SK-N-SH treated with all-trans-retinoic acid at 6 μM for 48 hours (cell line): ENCODE results near the gene PDE9A.

Experiments used
- ATAC-seq: fragments of 200-7000 bp; cut with Tn5 transposase; 3 replicates; pipeline ENCODE4 v1.9.1; 2020; ENCODE audit warnings: mild to moderate bottlenecking, moderate library complexity
- ARNTL ChIP-seq: fragments of 450-650 bp; formaldehyde crosslinking; IDR thresholded peaks from 2 replicates; pipeline ENCODE4 v1.5.0; 2020; ENCODE audit warnings: low read depth, mild to moderate bottlenecking, moderate library complexity, borderline replicate concordance
- BACH2 ChIP-seq: fragments of 250-450 bp; sonication (Bioruptor Pico); IDR thresholded peaks from 2 replicates; pipeline ENCODE4 v1.9.0; 2021; ENCODE audit warnings: mild to moderate bottlenecking, borderline replicate concordance
- CREB5 ChIP-seq: fragments of 250-450 bp; sonication (Bioruptor Pico); IDR thresholded peaks from 2 replicates; pipeline ENCODE4 v1.5.1; 2020; ENCODE audit warnings: low read depth, mild to moderate bottlenecking, moderate library complexity
- CSDC2 ChIP-seq: fragments of 250-450 bp; sonication (Bioruptor Pico); IDR thresholded peaks from 2 replicates; pipeline ENCODE4 v1.5.0; 2020; ENCODE audit warnings: mild to moderate bottlenecking, moderate library complexity
- CSRNP3 ChIP-seq: fragments of 250-450 bp; sonication (Bioruptor Pico); IDR thresholded peaks from 2 replicates; pipeline ENCODE4 v1.5.1; 2021; ENCODE audit warnings: mild to moderate bottlenecking, moderate library complexity
- ESRRG ChIP-seq: fragments of 250-450 bp; sonication (Bioruptor Pico); IDR thresholded peaks from 2 replicates; pipeline ENCODE4 v1.6.1; 2021; ENCODE audit warnings: mild to moderate bottlenecking
- GLIS3 ChIP-seq: fragments of 250-450 bp; sonication (Bioruptor Pico); IDR thresholded peaks from 2 replicates; pipeline ENCODE4 v1.5.0; 2020; ENCODE audit warnings: mild to moderate bottlenecking, moderate library complexity
- ISL1 ChIP-seq: fragments of 250-450 bp; sonication (Bioruptor Pico); IDR thresholded peaks from 2 replicates; pipeline ENCODE4 v2.1.2; 2022; ENCODE audit warnings: mild to moderate bottlenecking, moderate library complexity
- OSR1 ChIP-seq: fragments of 250-450 bp; sonication (Bioruptor Pico); IDR thresholded peaks from 2 replicates; pipeline ENCODE4 v1.8.0; 2022; ENCODE audit warnings: moderate library complexity, mild to moderate bottlenecking, inconsistent platforms
- PATZ1 ChIP-seq: fragments of 250-450 bp; sonication (Bioruptor Pico); IDR thresholded peaks from 2 replicates; pipeline ENCODE4 v1.8.0; 2020; ENCODE audit warnings: mild to moderate bottlenecking, moderate library complexity, borderline replicate concordance
- POU6F1 ChIP-seq: fragments of 250-450 bp; sonication (Bioruptor Pico); IDR thresholded peaks from 2 replicates; pipeline ENCODE4 v1.8.0; 2021; ENCODE audit warnings: low read depth, mild to moderate bottlenecking, moderate library complexity, borderline replicate concordance
- PPARA ChIP-seq: fragments of 250-450 bp; sonication (Bioruptor Pico); IDR thresholded peaks from 2 replicates; pipeline ENCODE4 v1.5.0; 2020; ENCODE audit warnings: mild to moderate bottlenecking, borderline replicate concordance
- RARB ChIP-seq: fragments of 250-450 bp; sonication (Bioruptor Pico); IDR thresholded peaks from 2 replicates; pipeline ENCODE4 v1.8.0; 2021; ENCODE audit warnings: mild to moderate bottlenecking, moderate library complexity
- SNAI2 ChIP-seq: fragments of 250-450 bp; sonication (Bioruptor Pico); IDR thresholded peaks from 2 replicates; pipeline ENCODE4 v1.5.0; 2020; ENCODE audit warnings: mild to moderate bottlenecking, moderate library complexity
- TCF4 ChIP-seq: fragments of 250-450 bp; sonication (Bioruptor Pico); IDR thresholded peaks from 2 replicates; pipeline ENCODE4 v1.8.0; 2021; ENCODE audit warnings: mild to moderate bottlenecking, moderate library complexity, borderline replicate concordance
- TOX ChIP-seq: fragments of 250-450 bp; sonication (Bioruptor Pico); IDR thresholded peaks from 2 replicates; pipeline ENCODE4 v1.8.0; 2021; ENCODE audit warnings: mild to moderate bottlenecking, moderate library complexity, borderline replicate concordance
- TSHZ2 ChIP-seq: fragments of 250-450 bp; sonication (Bioruptor Pico); IDR thresholded peaks from 2 replicates; pipeline ENCODE4 v1.5.0; 2020; ENCODE audit warnings: mild to moderate bottlenecking, moderate library complexity
- ZC3H10 ChIP-seq: fragments of 250-450 bp; sonication (Bioruptor Pico); IDR thresholded peaks from 2 replicates; pipeline ENCODE4 v1.5.1; 2021; ENCODE audit warnings: mild to moderate bottlenecking, moderate library complexity
- ZFP3 ChIP-seq: fragments of 250-450 bp; sonication (Bioruptor Pico); IDR thresholded peaks from 2 replicates; pipeline ENCODE4 v1.5.0; 2020; ENCODE audit warnings: mild to moderate bottlenecking, moderate library complexity
- ZFP30 ChIP-seq: fragments of 450-650 bp; formaldehyde crosslinking; IDR thresholded peaks from 2 replicates; pipeline ENCODE4 v1.5.0; 2022; ENCODE audit warnings: mild to moderate bottlenecking, moderate library complexity
- ZNF565 ChIP-seq: fragments of 450-650 bp; formaldehyde crosslinking; conservative IDR thresholded peaks from 2 replicates; pipeline ENCODE4 v1.5.0; 2020; ENCODE audit warnings: low read depth, mild to moderate bottlenecking, moderate library complexity
- ZNF70 ChIP-seq: fragments of 450-650 bp; formaldehyde crosslinking; IDR thresholded peaks from 2 replicates; pipeline ENCODE4 v1.5.0; 2020; ENCODE audit warnings: mild to moderate bottlenecking, moderate library complexity

PDE9A gene

GRCh38 chr21:42707207-42707830, 53.9 kb downstream of the PDE9A start:
- TF ChIP-seq ISL1 (CRISPR knock-in tag) (no peak), ZNF70 (no peak), TOX (CRISPR knock-in tag) (no peak), CSRNP3 (CRISPR knock-in tag) (no peak), PATZ1 (CRISPR knock-in tag) (no peak), PPARA (CRISPR knock-in tag) (no peak), ESRRG (CRISPR knock-in tag) (no peak), ZNF565 (CRISPR knock-in tag) (no peak), ZC3H10 (CRISPR knock-in tag) (no peak), BACH2 (CRISPR knock-in tag) (no peak), RARB (no peak), TSHZ2 (CRISPR knock-in tag) (no peak), ZFP30 (CRISPR knock-in tag) (no peak), GLIS3 (CRISPR knock-in tag) (no peak), ARNTL (CRISPR knock-in tag) (no peak), POU6F1 (CRISPR knock-in tag) (no peak), TCF4 (CRISPR knock-in tag) (no peak), ZFP3 (CRISPR knock-in tag) (no peak)
- no peak for ATAC-seq

GRCh38 chr21:42708107-42708506, 54.7 kb downstream of the PDE9A start:
- no peak for TF ChIP-seq SNAI2
- TF ChIP-seq ZFP3 (CRISPR knock-in tag): no peak
- TF ChIP-seq ARNTL (CRISPR knock-in tag): no peak
- no peak for TF ChIP-seq ZNF565 (CRISPR knock-in tag)
- no peak for TF ChIP-seq BACH2 (CRISPR knock-in tag)
- no peak for TF ChIP-seq ISL1 (CRISPR knock-in tag)
- TF ChIP-seq TSHZ2 (CRISPR knock-in tag): no peak
- no peak for TF ChIP-seq RARB
- TF ChIP-seq OSR1 (CRISPR knock-in tag): no peak
- no peak for TF ChIP-seq ZC3H10 (CRISPR knock-in tag)
- TF ChIP-seq ESRRG (CRISPR knock-in tag): no peak
- TF ChIP-seq CREB5: no peak
- TF ChIP-seq TOX (CRISPR knock-in tag): no peak
- no peak for TF ChIP-seq CSDC2 (CRISPR knock-in tag)
- no peak for ATAC-seq
